Stomach (tissue), 9 donors: ENCODE measurements around the gene KCTD12. TPM values are rescaled to one million over a fixed set of nuclear protein-coding genes. Genes with fewer than 3 reads are reported as not detected.

Experiments
- DNase-seq, 2 donors: peaks; one replicate each; pipeline versions ENCODE4 v3.0.0 to v3.0.0-alpha.2; 2013 to 2019
- H3K27ac ChIP-seq, 5 donors: fragments of 200-600 bp in 4 of 5; sonication (generic) in 4 of 5; one replicate each; pipeline ENCODE4 v1.5.1; 2013 to 2019; ENCODE audit warnings: mild to moderate bottlenecking in 1 of 5, moderate library complexity in 1 of 5
- H3K27me3 ChIP-seq, 3 donors: fragments of 200-600 bp; sonication (generic); one replicate each; pipeline ENCODE4 v1.5.1; 2017 to 2019; ENCODE audit warnings: mixed run types in 1 of 3
- H3K36me3 ChIP-seq, 4 donors: fragments of 200-600 bp; sonication (generic); 1 replicate in 3 of 4; 2 replicates in 1 of 4; pipeline ENCODE4 v1.5.1; 2016 to 2019
- H3K4me1 ChIP-seq, 4 donors: fragments of 200-600 bp; sonication (generic); one replicate each; pipeline ENCODE4 v1.5.1; 2016 to 2019
- H3K4me3 ChIP-seq, 4 donors: fragments of 200-600 bp; sonication (generic) in 3 of 4; one replicate each; pipeline ENCODE4 v1.5.1; 2016 to 2019; ENCODE audit warnings: mild to moderate bottlenecking in 1 of 4
- H3K9me3 ChIP-seq, 4 donors: fragments of 200-600 bp; sonication (generic); one replicate each; pipeline ENCODE4 v1.5.1; 2016 to 2019
- EP300 ChIP-seq: sonication (generic); formaldehyde crosslinking; IDR thresholded peaks from one replicate; pipeline ENCODE4 v1.6.1; 2017; ENCODE audit warnings: antibody characterized with exemption
- POLR2A ChIP-seq, 4 donors: fragments of 450-650 bp; IDR thresholded peaks; one replicate each; pipeline ENCODE4 v1.6.1; 2016; ENCODE audit warnings: antibody characterized with exemption in 4 of 4, control low read depth in 2 of 4, mild to moderate bottlenecking in 1 of 4, moderate library complexity in 1 of 4
- POLR2AphosphoS5 ChIP-seq, 3 donors: sonication (generic); formaldehyde crosslinking; IDR thresholded peaks; one replicate each; pipeline ENCODE4 v1.6.1; 2016; ENCODE audit warnings: antibody characterized with exemption in 3 of 3
- WGBS, 5 donors: extraction: QIAGEN DNeasy Blood & Tissue Kit in 3 of 5; methylation state at CpG; one replicate each; pipeline versions ENCODE4 v1.1.5 to v1.1.7; 2013 to 2018; 5-methylcytosine and 5-hydroxymethylcytosine counted together
- intact Hi-C: fragments of 100-400 bp; cut with DNase I; formaldehyde crosslinking; loops from one replicate; pipeline ENCODE4 v1.15.1; 2023; ENCODE audit warnings: low total_unique reads
- polyA plus RNA-seq, 3 donors: library from polyadenylated mRNA; stranded (reverse); fragments of 200-250 nt; gene quantifications; one replicate each; pipeline ENCODE4 v1.2.3, GENCODE V29; 2013
- total RNA-seq, 5 donors: library from RNA; depleted of rRNA; stranded (reverse); fragments of >200 nt; gene quantifications; one replicate each; pipeline versions ENCODE4 v1.1.0 to v1.2.3, GENCODE V29; 2014 to 2016
- TF ChIP-seq, protein P1 (sequence below), 7 experiments: fragments of 450-650 bp in 4 of 7; fragments of 200-600 bp in 3 of 7; sonication (generic) in 3 of 7; IDR thresholded peaks; one replicate each; pipeline ENCODE4 v1.5.1; 2016 to 2019; ENCODE audit warnings: antibody characterized with exemption in 7 of 7, control low read depth in 2 of 7, mild to moderate bottlenecking in 1 of 7
- donor health status: healthy with polysubstance abuse.
- donor health status: Bipolar disorder and iron deficiency.
- donor health status: healthy.

Gene KCTD12
- total and polyA plus RNA-seq, 8 donors: 9.5 to 115 (median 28.4) TPM

DNA sequence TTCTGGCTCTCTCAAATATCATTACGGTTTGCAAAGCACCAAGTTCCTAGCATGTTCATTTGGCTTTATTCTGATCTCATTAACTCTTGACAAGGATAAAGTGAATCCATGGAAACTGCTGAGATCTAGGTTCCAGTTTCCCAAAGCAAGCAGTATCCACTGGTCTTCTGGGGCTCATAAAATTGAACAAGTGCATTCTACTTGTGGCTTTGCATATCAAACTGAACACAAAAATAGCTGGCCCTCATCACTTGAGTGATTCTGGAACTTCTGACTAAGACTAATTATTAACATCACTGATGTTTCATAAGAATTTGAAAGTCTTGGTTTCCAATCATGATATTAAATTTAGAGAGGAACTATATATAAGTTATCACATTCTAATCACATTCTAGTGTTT lies 6.3 kb upstream of the KCTD12 start:
- H3K4me3 ChIP-seq: no peak overlapping the region
- TF ChIP-seq POLR2A (IDR thresholded peaks at IDR 0.05) (no peak), EP300 (no peak), POLR2AphosphoS5 (IDR thresholded peaks at IDR 0.05) (no peak)
- TF ChIP-seq, protein P1, sequence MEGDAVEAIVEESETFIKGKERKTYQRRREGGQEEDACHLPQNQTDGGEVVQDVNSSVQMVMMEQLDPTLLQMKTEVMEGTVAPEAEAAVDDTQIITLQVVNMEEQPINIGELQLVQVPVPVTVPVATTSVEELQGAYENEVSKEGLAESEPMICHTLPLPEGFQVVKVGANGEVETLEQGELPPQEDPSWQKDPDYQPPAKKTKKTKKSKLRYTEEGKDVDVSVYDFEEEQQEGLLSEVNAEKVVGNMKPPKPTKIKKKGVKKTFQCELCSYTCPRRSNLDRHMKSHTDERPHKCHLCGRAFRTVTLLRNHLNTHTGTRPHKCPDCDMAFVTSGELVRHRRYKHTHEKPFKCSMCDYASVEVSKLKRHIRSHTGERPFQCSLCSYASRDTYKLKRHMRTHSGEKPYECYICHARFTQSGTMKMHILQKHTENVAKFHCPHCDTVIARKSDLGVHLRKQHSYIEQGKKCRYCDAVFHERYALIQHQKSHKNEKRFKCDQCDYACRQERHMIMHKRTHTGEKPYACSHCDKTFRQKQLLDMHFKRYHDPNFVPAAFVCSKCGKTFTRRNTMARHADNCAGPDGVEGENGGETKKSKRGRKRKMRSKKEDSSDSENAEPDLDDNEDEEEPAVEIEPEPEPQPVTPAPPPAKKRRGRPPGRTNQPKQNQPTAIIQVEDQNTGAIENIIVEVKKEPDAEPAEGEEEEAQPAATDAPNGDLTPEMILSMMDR (IDR thresholded peaks at IDR 0.05): no peak
- no peak overlapping the region for H3K27ac ChIP-seq
- no peaks in the 10 kb centered on the region for H3K36me3 ChIP-seq
- peaks cover 0 to 5% (median 2%) of the 10 kb centered on the region in 4 donors for H3K4me1 ChIP-seq
- no peaks in the 10 kb centered on the region for H3K27me3 ChIP-seq
- H3K9me3 ChIP-seq: peaks cover 0 to 4% (median 0%) of the 10 kb centered on the region in 4 donors
- WGBS, 5 donors: 50 to 76% (median 57%) methylated on average over 1 of the region's 1 CpG
- no peak for DNase-seq
- intact Hi-C loops: loop anchor here (10.0 kb wide), 1 partner anchor 418 kb away; no protein-coding TSS in a partner anchor

DNA sequence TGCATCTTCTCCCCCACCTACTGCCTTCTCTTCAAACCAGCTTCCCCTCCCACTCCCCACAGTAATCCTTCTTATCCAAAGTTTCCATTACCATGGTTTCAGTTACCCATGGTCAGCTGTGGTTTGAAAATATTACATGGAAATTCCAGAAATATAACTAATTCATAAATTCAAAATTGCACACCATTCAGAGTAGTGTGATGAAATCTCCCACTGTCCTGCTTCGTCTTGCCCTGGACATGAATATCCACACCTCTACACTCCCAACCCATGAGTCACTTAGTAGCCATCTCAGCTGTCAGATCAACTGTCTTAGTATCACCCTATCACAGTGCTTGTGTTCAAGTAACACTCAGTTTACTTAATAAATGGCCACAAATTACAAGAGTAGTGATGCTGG lies 3.8 kb upstream of the KCTD12 start:
- Histone ChIP-seq H3K9me3 (no peaks in the 10 kb centered on the region), H3K36me3 (no peaks in the 10 kb centered on the region), H3K27ac (no peak overlapping the region), H3K27me3 (no peaks in the 10 kb centered on the region), H3K4me3 (no peak overlapping the region), H3K4me1 (peaks cover 2 to 19% (median 17%) of the 10 kb centered on the region in 4 donors)
- 78 to 94% (median 92%) methylated on average over 1 of the region's 1 CpG for WGBS, 5 donors
- intact Hi-C loops: loop anchor here (10.0 kb wide), 1 partner anchor 415 kb away; no protein-coding TSS in a partner anchor
- TF ChIP-seq EP300 (no peak), POLR2A (IDR thresholded peaks at IDR 0.05) (no peak), POLR2AphosphoS5 (IDR thresholded peaks at IDR 0.05) (no peak)
- TF ChIP-seq, protein P1 (IDR thresholded peaks at IDR 0.05): no peak
- no peak for DNase-seq

- Histone ChIP-seq H3K27ac (no peak overlapping the region), H3K4me3 (no peak overlapping the region), H3K27me3 (no peaks in the 10 kb centered on the region), H3K36me3 (no peaks in the 10 kb centered on the region), H3K4me1 (peaks cover 10 to 26% (median 24%) of the 10 kb centered on the region in 4 donors), H3K9me3 (no peaks in the 10 kb centered on the region)
- intact Hi-C loops: no loop called here
- TF ChIP-seq POLR2AphosphoS5 (IDR thresholded peaks at IDR 0.05) (no peak), POLR2A (IDR thresholded peaks at IDR 0.05) (no peak), EP300 (no peak)
- TF ChIP-seq, protein P1 (IDR thresholded peaks at IDR 0.05): no peak
- WGBS, 5 donors: 82 to 96% (median 93%) methylated on average over 1 of the region's 1 CpG
- DNase-seq: no peak
Measured at GRCh38 chr13:76889254-76889653, 3.0 kb upstream of the KCTD12 start.

- TF ChIP-seq, protein P1 (IDR thresholded peaks at IDR 0.05): no peak
- no peak for TF ChIP-seq POLR2AphosphoS5 (IDR thresholded peaks at IDR 0.05)
- TF ChIP-seq POLR2A (IDR thresholded peaks at IDR 0.05): no peak
- no peak for TF ChIP-seq EP300
- Histone ChIP-seq H3K36me3 (no peaks in the 10 kb centered on the region), H3K4me3 (no peak overlapping the region), H3K27ac (no peak overlapping the region), H3K27me3 (no peaks in the 10 kb centered on the region), H3K9me3 (no peaks in the 10 kb centered on the region), H3K4me1 (peaks cover 12 to 35% (median 31%) of the 10 kb centered on the region in 4 donors)
- intact Hi-C loops: no loop called here
- DNase-seq: no peak
- 57 to 100% (median 83%) methylated on average over 1 of the region's 1 CpG for WGBS, 5 donors
Measured at GRCh38 chr13:76888421-76888820, 2.2 kb upstream of the KCTD12 start.
